ENCODE data around the gene RBM38. TPM values are rescaled to one million over a fixed set of nuclear protein-coding genes. Genes with fewer than 3 reads are reported as not detected.

Gene RBM38
- total and polyA plus RNA-seq, 8 donors: 16.8 to 29.5 (median 19.9) TPM

GRCh38 chr20:57438552-57438951 is 47.4 kb downstream of the RBM38 start:
- H3K4me1 ChIP-seq: peaks cover 11 to 71% of the 10 kb centered on the region in 2 donors
- peak; percentile 64 for ATAC-seq
- no peaks in the 10 kb centered on the region for H3K27me3 ChIP-seq
- H3K9me3 ChIP-seq: no peaks in the 10 kb centered on the region
- peak overlapping the region in 1 of 2 donors; percentile 33 for H3K27ac ChIP-seq
- peak in 1 of 4 donors; percentile 41 for DNase-seq
- no peak overlapping the region for H3K4me3 ChIP-seq
- no peaks in the 10 kb centered on the region for H3K36me3 ChIP-seq
- intact Hi-C loops (cut with DNase I): no loop called here
- TF ChIP-seq CTCF (IDR thresholded peaks at IDR 0.05): no peak

- no peak overlapping the region for H3K4me3 ChIP-seq
- no peaks in the 10 kb centered on the region for H3K36me3 ChIP-seq
- no peaks in the 10 kb centered on the region for H3K9me3 ChIP-seq
- intact Hi-C loops (cut with DNase I): no loop called here
- H3K27me3 ChIP-seq: no peaks in the 10 kb centered on the region
- DNase-seq: peak; percentile 32 to 93 (median 86)
- ATAC-seq: peak; percentile 79
- no peak for TF ChIP-seq CTCF (IDR thresholded peaks at IDR 0.05)
- no peak overlapping the region for H3K27ac ChIP-seq
- peaks cover 11 to 62% of the 10 kb centered on the region in 2 donors for H3K4me1 ChIP-seq
Measured at GRCh38 chr20:57439432-57439831, 48.2 kb downstream of the RBM38 start.

- H3K27ac ChIP-seq: peak overlapping the region in 1 of 2 donors; percentile 69
- no peaks in the 10 kb centered on the region for H3K36me3 ChIP-seq
- intact Hi-C loops (cut with DNase I): no loop called here
- DNase-seq (peak in 1 of 4 donors; percentile 28), ATAC-seq (no peak)
- no peaks in the 10 kb centered on the region for H3K27me3 ChIP-seq
- no peaks in the 10 kb centered on the region for H3K9me3 ChIP-seq
- no peak overlapping the region for H3K4me3 ChIP-seq
- TF ChIP-seq CTCF (IDR thresholded peaks at IDR 0.05): no peak
- peaks cover 11 to 56% of the 10 kb centered on the region in 2 donors for H3K4me1 ChIP-seq
Measured at GRCh38 chr20:57439993-57440392, 48.8 kb downstream of the RBM38 start.

- peak; percentile 71 for ATAC-seq
- intact Hi-C loops (cut with DNase I): no loop called here
- no peaks in the 10 kb centered on the region for H3K27me3 ChIP-seq
- H3K36me3 ChIP-seq: no peaks in the 10 kb centered on the region
- no peak overlapping the region for H3K4me3 ChIP-seq
- peaks cover 11 to 47% of the 10 kb centered on the region in 2 donors for H3K4me1 ChIP-seq
- peak; percentile 72 to 92 (median 82) for DNase-seq
- H3K27ac ChIP-seq: peak overlapping the region; percentile 53 to 69
- TF ChIP-seq CTCF (IDR thresholded peaks at IDR 0.05): no peak
- H3K9me3 ChIP-seq: no peaks in the 10 kb centered on the region
Measured at GRCh38 chr20:57440678-57441509, 49.7 kb downstream of the RBM38 start.

GRCh38 chr20:57441510-57442154 is 50.4 kb downstream of the RBM38 start:
- no peaks in the 10 kb centered on the region for H3K36me3 ChIP-seq
- no peaks in the 10 kb centered on the region for H3K27me3 ChIP-seq
- H3K27ac ChIP-seq: peak overlapping the region; percentile 39 to 69
- intact Hi-C loops (cut with DNase I): no loop called here
- no peak overlapping the region for H3K4me3 ChIP-seq
- ATAC-seq (no peak), DNase-seq (peak in 1 of 4 donors; percentile 42)
- no peaks in the 10 kb centered on the region for H3K9me3 ChIP-seq
- TF ChIP-seq CTCF (IDR thresholded peaks at IDR 0.05): no peak
- peaks cover 11 to 40% of the 10 kb centered on the region in 2 donors for H3K4me1 ChIP-seq

Measured in left lung (tissue), 10 donors.